ENCODE measurements around the gene CPNE7.

The CPNE7 gene

GRCh38 chr16:89556750-89557689 is 18.5 kb upstream of the CPNE7 start:
- Mint-ChIP-seq H3K4me3 (no peak overlapping the region), H3K27ac (peak overlapping the region; percentile 25), H3K9me3 (no peaks in the 10 kb centered on the region), H3K4me1 (peaks cover 20% of the 10 kb centered on the region), H3K36me3 (ENCODE audit: low read depth) (peaks cover 27% of the 10 kb centered on the region), H3K27me3 (no peaks in the 10 kb centered on the region)
- peak; percentile 62 for ATAC-seq
- peak; percentile 92 for DNase-seq

- DNase-seq: no peak
- Mint-ChIP-seq H3K27me3 (no peaks in the 10 kb centered on the region), H3K4me3 (no peak overlapping the region), H3K4me1 (peaks cover 27% of the 10 kb centered on the region), H3K27ac (peak overlapping the region; percentile 25), H3K36me3 (ENCODE audit: low read depth) (peaks cover 30% of the 10 kb centered on the region), H3K9me3 (no peaks in the 10 kb centered on the region)
- ATAC-seq: no peak
These were observed 17.7 kb upstream of the CPNE7 start for GRCh38 chr16:89557690-89558490.

GRCh38 chr16:89560378-89561141 is 15.0 kb upstream of the CPNE7 start, which contains the start of gene RPL13:
Gene RPL13 (plus strand): TSS chr16:89560682. CDS start chr16:89560960, 278 bp downstream.
- Mint-ChIP-seq H3K9me3 (no peaks in the 10 kb centered on the region), H3K27ac (peak within 1 kb of the TSS; percentile 98), H3K4me3 (peak within 1 kb of the TSS; percentile 97), H3K36me3 (ENCODE audit: low read depth) (peaks cover 50% of the 10 kb centered on the region), H3K27me3 (no peaks in the 10 kb centered on the region), H3K4me1 (peaks cover 53% of the 10 kb centered on the region)
- peak; percentile 92 for DNase-seq
- peak; percentile 83 for ATAC-seq

GRCh38 chr16:89561142-89561883 is 14.2 kb upstream of the CPNE7 start:
- Mint-ChIP-seq H3K36me3 (ENCODE audit: low read depth) (peaks cover 50% of the 10 kb centered on the region), H3K27ac (peak overlapping the region; percentile 94), H3K4me3 (peak overlapping the region; percentile 97), H3K27me3 (no peaks in the 10 kb centered on the region), H3K9me3 (no peaks in the 10 kb centered on the region), H3K4me1 (peaks cover 61% of the 10 kb centered on the region)
- ATAC-seq (no peak), DNase-seq (no peak)

GRCh38 chr16:89561884-89562599 is 13.5 kb upstream of the CPNE7 start:
- ATAC-seq (no peak), DNase-seq (no peak)
- Mint-ChIP-seq H3K27me3 (no peaks in the 10 kb centered on the region), H3K27ac (peak overlapping the region; percentile 94), H3K9me3 (no peaks in the 10 kb centered on the region), H3K36me3 (ENCODE audit: low read depth) (peaks cover 46% of the 10 kb centered on the region), H3K4me1 (peaks cover 61% of the 10 kb centered on the region), H3K4me3 (peak overlapping the region; percentile 97)

GRCh38 chr16:89562939-89563338 is 12.6 kb upstream of the CPNE7 start:
- Mint-ChIP-seq H3K4me3 (peak overlapping the region; percentile 97), H3K9me3 (no peaks in the 10 kb centered on the region), H3K4me1 (peaks cover 55% of the 10 kb centered on the region), H3K27me3 (no peaks in the 10 kb centered on the region), H3K27ac (peak overlapping the region; percentile 94), H3K36me3 (ENCODE audit: low read depth) (peaks cover 41% of the 10 kb centered on the region)
- DNase-seq: no peak
- ATAC-seq: no peak

GRCh38 chr16:89563639-89564392 is 11.7 kb upstream of the CPNE7 start:
- DNase-seq (no peak), ATAC-seq (no peak)
- Mint-ChIP-seq H3K36me3 (ENCODE audit: low read depth) (peaks cover 41% of the 10 kb centered on the region), H3K9me3 (no peaks in the 10 kb centered on the region), H3K4me1 (peaks cover 55% of the 10 kb centered on the region), H3K4me3 (peak overlapping the region; percentile 97), H3K27me3 (no peaks in the 10 kb centered on the region), H3K27ac (peak overlapping the region; percentile 67)

- ATAC-seq: peak; percentile 2
- Mint-ChIP-seq H3K4me1 (peaks cover 51% of the 10 kb centered on the region), H3K9me3 (no peaks in the 10 kb centered on the region), H3K27ac (peak overlapping the region; percentile 67), H3K36me3 (ENCODE audit: low read depth) (peaks cover 41% of the 10 kb centered on the region), H3K27me3 (no peaks in the 10 kb centered on the region), H3K4me3 (peak overlapping the region; percentile 97)
- peak; percentile 41 for DNase-seq
These were observed 10.9 kb upstream of the CPNE7 start for GRCh38 chr16:89564476-89565255.

GRCh38 chr16:89565256-89565505 is 10.4 kb upstream of the CPNE7 start:
- ATAC-seq (peak; percentile 14), DNase-seq (no peak)
- H3K36me3 Mint-ChIP-seq (ENCODE audit: low read depth): peaks cover 41% of the 10 kb centered on the region
- no peaks in the 10 kb centered on the region for H3K9me3 Mint-ChIP-seq
- H3K4me1 Mint-ChIP-seq: peaks cover 47% of the 10 kb centered on the region
- peak overlapping the region; percentile 97 for H3K4me3 Mint-ChIP-seq
- H3K27me3 Mint-ChIP-seq: no peaks in the 10 kb centered on the region
- H3K27ac Mint-ChIP-seq: peak overlapping the region; percentile 52

- Mint-ChIP-seq H3K27ac (peak overlapping the region; percentile 52), H3K27me3 (no peaks in the 10 kb centered on the region), H3K36me3 (ENCODE audit: low read depth) (peaks cover 41% of the 10 kb centered on the region), H3K4me3 (peak overlapping the region; percentile 97), H3K9me3 (no peaks in the 10 kb centered on the region), H3K4me1 (peaks cover 47% of the 10 kb centered on the region)
- ATAC-seq (peak; percentile 57), DNase-seq (peak; percentile 78)
These were observed 9.8 kb upstream of the CPNE7 start for GRCh38 chr16:89565506-89566372.

GRCh38 chr16:89567656-89568594 is 7.6 kb upstream of the CPNE7 start:
- no peak for DNase-seq
- peaks cover 22% of the 10 kb centered on the region for H3K36me3 Mint-ChIP-seq (ENCODE audit: low read depth)
- H3K27me3 Mint-ChIP-seq: peaks cover 3% of the 10 kb centered on the region
- no peak for ATAC-seq
- no peak overlapping the region for H3K27ac Mint-ChIP-seq
- H3K4me3 Mint-ChIP-seq: no peak overlapping the region
- peaks cover 41% of the 10 kb centered on the region for H3K4me1 Mint-ChIP-seq
- H3K9me3 Mint-ChIP-seq: no peaks in the 10 kb centered on the region
